ENCODE data around the gene TSPYL1.

TSPYL1 gene

DNA sequence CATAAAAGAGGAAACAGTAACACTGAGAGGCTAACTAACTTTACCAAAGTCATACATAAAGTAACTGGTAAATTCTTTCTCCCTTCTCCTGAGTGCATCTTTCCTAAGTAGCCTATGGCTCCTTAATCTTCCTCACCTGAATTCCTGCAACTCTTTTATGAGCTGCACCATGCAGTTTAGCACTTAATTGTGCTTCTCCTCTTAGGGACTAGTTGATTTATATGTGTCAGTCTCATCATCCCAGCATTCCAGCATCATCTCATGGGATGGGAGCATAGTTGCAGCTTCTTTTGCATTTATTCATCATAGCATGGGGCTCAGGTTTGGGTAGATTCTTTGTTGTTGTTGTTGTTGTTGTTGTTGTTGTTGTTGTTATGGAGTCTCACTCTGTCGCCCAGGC, 3.5 kb upstream of the TSPYL1 start:
- H3K4me3 ChIP-seq (ENCODE audit: low read depth, low read length): no peak overlapping the region
- TF ChIP-seq, protein P1, sequence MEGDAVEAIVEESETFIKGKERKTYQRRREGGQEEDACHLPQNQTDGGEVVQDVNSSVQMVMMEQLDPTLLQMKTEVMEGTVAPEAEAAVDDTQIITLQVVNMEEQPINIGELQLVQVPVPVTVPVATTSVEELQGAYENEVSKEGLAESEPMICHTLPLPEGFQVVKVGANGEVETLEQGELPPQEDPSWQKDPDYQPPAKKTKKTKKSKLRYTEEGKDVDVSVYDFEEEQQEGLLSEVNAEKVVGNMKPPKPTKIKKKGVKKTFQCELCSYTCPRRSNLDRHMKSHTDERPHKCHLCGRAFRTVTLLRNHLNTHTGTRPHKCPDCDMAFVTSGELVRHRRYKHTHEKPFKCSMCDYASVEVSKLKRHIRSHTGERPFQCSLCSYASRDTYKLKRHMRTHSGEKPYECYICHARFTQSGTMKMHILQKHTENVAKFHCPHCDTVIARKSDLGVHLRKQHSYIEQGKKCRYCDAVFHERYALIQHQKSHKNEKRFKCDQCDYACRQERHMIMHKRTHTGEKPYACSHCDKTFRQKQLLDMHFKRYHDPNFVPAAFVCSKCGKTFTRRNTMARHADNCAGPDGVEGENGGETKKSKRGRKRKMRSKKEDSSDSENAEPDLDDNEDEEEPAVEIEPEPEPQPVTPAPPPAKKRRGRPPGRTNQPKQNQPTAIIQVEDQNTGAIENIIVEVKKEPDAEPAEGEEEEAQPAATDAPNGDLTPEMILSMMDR (IDR thresholded peaks at IDR 0.05; ENCODE audit: borderline replicate concordance, insufficient read depth, low read depth, low read length): no peak

DNA sequence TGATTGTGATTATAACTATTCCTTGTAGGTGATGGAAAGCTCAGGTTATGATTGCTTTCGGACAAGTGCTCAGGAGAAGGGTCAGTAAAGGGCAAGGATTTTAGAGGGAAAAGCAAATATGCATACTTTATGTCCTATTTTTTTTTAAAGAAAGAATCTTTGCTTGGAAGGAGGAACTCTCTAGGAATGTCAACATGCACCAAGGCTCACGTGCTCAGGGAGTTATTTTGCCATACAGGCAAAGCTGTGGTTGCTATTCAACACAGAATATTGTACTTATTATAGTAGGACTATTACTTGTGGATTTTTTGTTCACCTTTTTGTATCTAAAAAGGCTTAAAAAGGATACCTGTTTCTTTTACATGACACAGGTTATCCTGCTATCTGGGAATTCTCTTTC, 3.0 kb upstream of the TSPYL1 start:
- TF ChIP-seq, protein P1 (IDR thresholded peaks at IDR 0.05; ENCODE audit: borderline replicate concordance, insufficient read depth, low read depth, low read length): no peak

DNA sequence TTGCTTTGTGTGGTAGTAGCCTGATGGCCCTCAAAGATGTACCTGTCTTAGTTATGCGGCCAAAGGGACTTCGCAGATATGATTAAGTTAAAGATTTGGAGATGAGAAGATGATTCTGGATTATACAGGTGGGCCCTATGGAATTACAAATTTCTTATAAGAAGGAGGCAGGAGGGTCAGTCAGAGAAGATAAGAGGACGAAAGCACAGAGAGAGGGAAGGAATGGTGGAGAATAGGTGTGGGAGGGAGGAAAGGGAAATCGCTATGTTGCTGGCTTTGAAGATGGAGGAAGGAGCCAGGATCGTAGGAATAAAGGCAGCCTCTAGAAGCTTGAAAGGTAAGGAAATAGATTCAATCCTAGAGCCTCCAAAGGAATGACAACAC, 1.2 kb upstream of the TSPYL1 start:
- TF ChIP-seq, protein P1 (IDR thresholded peaks at IDR 0.05; ENCODE audit: borderline replicate concordance, insufficient read depth, low read depth, low read length): no peak
- no peak overlapping the region for H3K4me3 ChIP-seq (ENCODE audit: low read depth, low read length)

More for the DNA sequence above, 3.0 kb upstream of the TSPYL1 start:
- H3K4me3 ChIP-seq (ENCODE audit: low read depth, low read length): no peak overlapping the region

DNA sequence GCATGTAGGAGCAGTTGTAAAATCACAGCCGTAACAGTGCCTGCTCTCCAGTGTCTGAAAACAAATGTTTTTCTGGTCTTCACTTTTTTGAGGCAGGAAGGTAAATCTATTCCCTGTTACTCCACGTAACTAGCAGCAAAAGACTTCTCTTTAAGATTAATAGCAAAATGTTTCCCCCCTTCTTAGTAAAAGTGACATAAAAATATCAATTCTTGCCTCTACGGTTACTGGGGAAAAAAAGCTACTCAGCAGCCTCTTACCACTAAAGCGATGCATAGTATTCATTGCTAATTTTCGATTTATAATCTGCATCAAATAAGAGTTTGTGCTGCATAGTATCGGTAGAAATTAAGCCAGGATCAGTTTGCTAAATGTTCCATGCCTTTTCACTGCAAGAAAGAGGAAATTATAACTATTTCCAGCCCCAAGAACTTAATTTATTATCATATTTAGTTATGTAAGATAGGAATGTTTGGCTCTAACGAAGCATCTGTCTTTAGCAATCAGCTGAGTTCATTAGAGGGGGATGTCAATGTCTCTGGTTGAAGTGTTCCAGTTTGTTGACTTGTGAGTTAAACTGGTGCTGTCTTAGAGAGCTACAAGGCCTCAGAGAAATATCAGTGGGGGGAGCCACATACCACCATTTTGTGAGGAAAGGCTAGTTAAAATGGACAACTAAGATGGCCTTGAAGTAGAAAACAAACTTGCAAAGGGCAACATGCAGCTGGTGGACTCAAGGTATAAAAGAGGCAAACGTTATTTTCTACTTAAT, 617 bp upstream of the TSPYL1 start:
- TF ChIP-seq, protein P1 (IDR thresholded peaks at IDR 0.05; ENCODE audit: borderline replicate concordance, insufficient read depth, low read depth, low read length): no peak
- H3K4me3 ChIP-seq (ENCODE audit: low read depth, low read length): peak overlapping the region; percentile 47

DNA sequence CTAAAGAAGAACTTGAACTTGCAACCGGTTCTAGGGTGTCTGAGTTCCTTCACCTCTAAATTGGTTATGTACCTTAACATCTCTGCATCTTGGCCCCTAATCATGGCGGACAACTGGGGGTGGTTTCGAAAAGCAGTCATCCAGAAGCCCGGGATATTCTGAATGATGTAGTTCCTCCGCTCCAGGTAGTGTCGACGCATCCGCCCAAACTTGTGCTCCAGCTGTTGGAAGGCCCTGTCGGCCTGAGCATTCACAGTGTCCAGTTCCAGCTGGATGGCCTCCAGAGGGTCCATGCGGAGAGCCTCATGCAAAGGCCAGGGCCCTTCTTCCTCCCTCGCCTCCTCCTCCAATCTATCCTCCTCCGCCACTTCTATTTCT, 887 bp downstream of the TSPYL1 start:
- H3K4me3 ChIP-seq (ENCODE audit: low read depth, low read length): peak overlapping the region; percentile 69

DNA sequence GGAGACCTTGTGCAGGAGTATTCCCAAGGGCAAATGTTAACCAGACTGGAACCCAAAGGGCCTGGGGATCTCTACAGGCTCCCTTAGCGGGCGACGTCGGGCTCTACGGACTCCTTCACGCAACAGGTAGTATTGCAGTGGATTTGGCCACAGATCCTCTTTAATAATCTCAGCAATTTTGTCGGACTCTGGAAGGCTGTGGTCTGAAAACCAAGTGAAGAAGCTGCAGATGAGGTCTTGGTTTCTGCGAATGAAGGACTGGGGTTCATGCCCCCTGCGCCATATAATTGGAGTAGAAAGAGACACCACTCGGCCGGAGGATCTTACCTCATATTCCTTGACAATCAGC, 1.3 kb downstream of the TSPYL1 start:
- H3K4me3 ChIP-seq (ENCODE audit: low read depth, low read length): peak overlapping the region; percentile 69

More for the DNA sequence above, 887 bp downstream of the TSPYL1 start:
- TF ChIP-seq, protein P1 (IDR thresholded peaks at IDR 0.05; ENCODE audit: borderline replicate concordance, insufficient read depth, low read depth, low read length): no peak

DNA sequence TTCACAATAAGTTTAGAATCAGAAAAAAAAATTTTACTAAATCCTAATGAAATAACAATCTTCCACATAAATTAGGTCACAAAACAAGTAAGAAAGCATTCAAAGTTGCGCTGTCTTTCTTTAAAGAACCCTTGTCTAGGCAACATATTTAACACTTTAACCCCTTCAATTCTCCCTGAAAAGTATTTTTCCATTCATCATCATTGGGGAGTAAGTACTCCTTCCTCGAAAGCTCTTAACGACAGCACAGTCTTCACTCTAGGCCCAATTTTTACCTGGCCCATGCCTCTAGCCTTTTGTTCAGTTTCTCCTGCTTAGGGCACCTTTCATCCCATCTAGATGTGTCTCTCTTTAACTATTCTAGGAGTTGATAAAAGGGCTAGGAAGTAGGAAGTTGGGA, 2.6 kb downstream of the TSPYL1 start:
- peak overlapping the region; percentile 12 for H3K4me3 ChIP-seq (ENCODE audit: low read depth, low read length)
- TF ChIP-seq, protein P1 (IDR thresholded peaks at IDR 0.05; ENCODE audit: borderline replicate concordance, insufficient read depth, low read depth, low read length): no peak

More for the DNA sequence above, 1.3 kb downstream of the TSPYL1 start:
- TF ChIP-seq, protein P1 (IDR thresholded peaks at IDR 0.05; ENCODE audit: borderline replicate concordance, insufficient read depth, low read depth, low read length): no peak

Measured in GM12875 (cell line).